ENCODE data around the gene ADPRS. TPM values are rescaled to one million over a fixed set of nuclear protein-coding genes. Genes with fewer than 3 reads are reported as not detected.

The ADPRS gene, protein sequence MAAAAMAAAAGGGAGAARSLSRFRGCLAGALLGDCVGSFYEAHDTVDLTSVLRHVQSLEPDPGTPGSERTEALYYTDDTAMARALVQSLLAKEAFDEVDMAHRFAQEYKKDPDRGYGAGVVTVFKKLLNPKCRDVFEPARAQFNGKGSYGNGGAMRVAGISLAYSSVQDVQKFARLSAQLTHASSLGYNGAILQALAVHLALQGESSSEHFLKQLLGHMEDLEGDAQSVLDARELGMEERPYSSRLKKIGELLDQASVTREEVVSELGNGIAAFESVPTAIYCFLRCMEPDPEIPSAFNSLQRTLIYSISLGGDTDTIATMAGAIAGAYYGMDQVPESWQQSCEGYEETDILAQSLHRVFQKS
- total RNA-seq: 32.9 and 33.9 TPM in 2 replicates
- polyA plus RNA-seq: 48.1 and 52.8 TPM in 2 replicates
- polyA plus RNA-seq (2011; cell fraction: cytosol; rRNA removed): 41.5 and 41.6 TPM in 2 replicates
- polyA plus RNA-seq (2011; cell fraction: nucleus; rRNA removed): 21.3 and 23.2 TPM in 2 replicates
- polyA plus RNA-seq (2012): 23.1 and 23.9 TPM in 2 replicates
- 23.3 and 27.1 TPM in 2 replicates for polyA minus RNA-seq
- 14.5 TPM for polyA minus RNA-seq (2011; cell fraction: cytosol; rRNA and poly(A)+ RNA removed)
- 6.2 and 6.6 TPM in 2 replicates for polyA minus RNA-seq (2011; cell fraction: nucleus; rRNA and poly(A)+ RNA removed)
- Bru-seq, nascent RNA: percentile 72 among the genes with signal in this experiment
- percentile 71 among the genes with signal in this experiment for BruChase-seq, experiment 1, labeled RNA remaining after a 6-hour chase
- BruChase-seq, experiment 2, labeled RNA remaining after a 2-hour chase: percentile 80 among the genes with signal in this experiment
- long read RNA-seq, transcript ADPRHL2-201 (6 exons, 1,668 nt): major isoform, 146 of 159 reads
- long read RNA-seq, partial matches to known transcripts: 3 of 159 reads
- long read RNA-seq, other reads (novel, unspliced or antisense): 10 of 159 reads

DNA sequence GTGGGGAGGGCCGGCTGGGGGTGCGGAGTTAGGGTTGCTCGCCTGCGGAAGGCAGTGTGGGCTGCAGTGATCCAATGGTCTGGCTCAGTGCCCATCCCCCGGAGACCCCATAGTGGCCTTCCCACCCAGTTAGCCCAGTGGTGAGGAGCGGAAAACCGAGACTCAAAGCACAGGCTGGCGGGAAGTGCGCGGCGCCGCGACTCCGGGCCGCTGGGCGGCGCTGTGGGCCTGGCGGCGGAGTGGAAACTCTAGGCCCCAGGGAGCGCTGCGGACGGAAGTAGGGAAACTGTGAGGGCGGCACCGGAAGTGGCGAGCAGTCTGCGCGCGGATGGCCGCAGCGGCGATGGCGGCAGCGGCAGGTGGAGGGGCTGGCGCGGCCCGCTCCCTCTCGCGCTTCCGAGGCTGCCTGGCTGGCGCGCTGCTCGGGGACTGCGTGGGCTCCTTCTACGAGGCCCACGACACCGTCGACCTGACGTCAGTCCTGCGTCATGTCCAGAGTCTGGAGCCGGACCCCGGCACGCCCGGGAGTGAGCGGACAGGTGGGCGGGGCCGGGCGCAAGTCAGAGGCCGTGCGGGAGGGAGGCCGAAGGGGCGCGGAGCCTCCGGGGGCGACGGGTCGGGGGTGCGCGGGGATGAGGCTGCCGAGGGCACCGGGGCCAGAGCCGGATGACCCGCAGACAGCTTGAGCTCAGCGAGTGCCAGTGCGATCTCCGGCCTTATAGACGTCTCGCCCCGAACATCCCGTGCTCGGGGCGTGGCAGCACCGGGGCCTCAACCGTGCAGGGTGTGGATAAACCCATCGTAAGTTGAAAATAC lies at the start of gene ADPRS:
ADPRS (plus strand) TSS at position 316 of the 816 bp plus-strand sequence; CDS start at position 329, 13 bp downstream.
- TF ChIP-seq POLR2A (IDR thresholded peaks at IDR 0.05; ENCODE audit: low read depth, low read length) (peak; percentile 95), FOS (IDR thresholded peaks at IDR 0.05; ENCODE audit: borderline replicate concordance, insufficient read depth, low read length) (no peak), POLR2AphosphoS5 (IDR thresholded peaks at IDR 0.05; ENCODE audit: insufficient read depth, low read depth, low read length) (peak; percentile 98), JUN (IDR thresholded peaks at IDR 0.05; ENCODE audit: borderline replicate concordance, insufficient read depth, insufficient read length, low read depth) (no peak), EZH2 (IDR thresholded peaks at IDR 0.05; ENCODE audit: borderline replicate concordance, low read depth, low read length, severe bottlenecking) (no peak), MYC (IDR thresholded peaks at IDR 0.05; ENCODE audit: low read depth, low read length) (peak; percentile 63), GATA2 (IDR thresholded peaks at IDR 0.05; ENCODE audit: insufficient read depth, insufficient read length, low read depth, low read length) (no peak)
- TF ChIP-seq, protein P1, sequence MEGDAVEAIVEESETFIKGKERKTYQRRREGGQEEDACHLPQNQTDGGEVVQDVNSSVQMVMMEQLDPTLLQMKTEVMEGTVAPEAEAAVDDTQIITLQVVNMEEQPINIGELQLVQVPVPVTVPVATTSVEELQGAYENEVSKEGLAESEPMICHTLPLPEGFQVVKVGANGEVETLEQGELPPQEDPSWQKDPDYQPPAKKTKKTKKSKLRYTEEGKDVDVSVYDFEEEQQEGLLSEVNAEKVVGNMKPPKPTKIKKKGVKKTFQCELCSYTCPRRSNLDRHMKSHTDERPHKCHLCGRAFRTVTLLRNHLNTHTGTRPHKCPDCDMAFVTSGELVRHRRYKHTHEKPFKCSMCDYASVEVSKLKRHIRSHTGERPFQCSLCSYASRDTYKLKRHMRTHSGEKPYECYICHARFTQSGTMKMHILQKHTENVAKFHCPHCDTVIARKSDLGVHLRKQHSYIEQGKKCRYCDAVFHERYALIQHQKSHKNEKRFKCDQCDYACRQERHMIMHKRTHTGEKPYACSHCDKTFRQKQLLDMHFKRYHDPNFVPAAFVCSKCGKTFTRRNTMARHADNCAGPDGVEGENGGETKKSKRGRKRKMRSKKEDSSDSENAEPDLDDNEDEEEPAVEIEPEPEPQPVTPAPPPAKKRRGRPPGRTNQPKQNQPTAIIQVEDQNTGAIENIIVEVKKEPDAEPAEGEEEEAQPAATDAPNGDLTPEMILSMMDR (IDR thresholded peaks at IDR 0.05; ENCODE audit: extremely low read depth in 1 of 2, insufficient read depth in 1 of 2, low read depth in 1 of 2, low read length in 2 of 2): peak; percentile 98 to 100
- TF ChIP-seq, protein P2, sequence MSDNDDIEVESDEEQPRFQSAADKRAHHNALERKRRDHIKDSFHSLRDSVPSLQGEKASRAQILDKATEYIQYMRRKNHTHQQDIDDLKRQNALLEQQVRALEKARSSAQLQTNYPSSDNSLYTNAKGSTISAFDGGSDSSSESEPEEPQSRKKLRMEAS (IDR thresholded peaks at IDR 0.05; ENCODE audit: insufficient read depth, insufficient read length): no peak
- H3K4me2 ChIP-seq (ENCODE audit: insufficient read depth, low read length): peak within 1 kb of the TSS; percentile 86
- H3K27me3 ChIP-seq (ENCODE audit: control insufficient read depth in 2 of 2, insufficient read depth in 2 of 2, low read length in 2 of 2): no peaks in the 10 kb centered on the region
- H4K20me1 ChIP-seq (replicated peaks; ENCODE audit: control insufficient read depth, extremely low read depth, insufficient read depth, low read length): no peaks in the 10 kb centered on the region
- H3K36me3 ChIP-seq (ENCODE audit: control insufficient read depth in 2 of 2, extremely low read depth in 1 of 2, insufficient read depth in 2 of 2, low read length in 2 of 2): peaks cover 14 to 28% of the 10 kb centered on the region in 2 experiments
- CTCF ChIA-PET: no interaction called here
- H3K9ac ChIP-seq (replicated peaks; ENCODE audit: extremely low read depth, insufficient read depth, low read length): peak within 1 kb of the TSS; percentile 73
- POLR2A ChIA-PET: no interaction called here
- no peaks in the 10 kb centered on the region for H3K9me1 ChIP-seq (replicated peaks; ENCODE audit: control insufficient read depth, extremely low read depth, insufficient read depth, low read length)
- dilution Hi-C loops (cut with MboI; ENCODE audit: extremely low pct_ligation_motif_present, low sequenced_read_pairs) (no loop called here), intact Hi-C loops (cut with micrococcal nuclease) (loop anchor here (1.0 kb wide), 2 partner anchors 157 to 205 kb away; partner anchors contain the start of genes AGO1 and AGO3)
- H2AFZ ChIP-seq (ENCODE audit: low read depth, low read length): peak within 1 kb of the TSS; percentile 94
- peaks cover 8% of the 10 kb centered on the region for H3K4me1 ChIP-seq (ENCODE audit: control insufficient read depth, extremely low read depth, insufficient read depth, low read length)
- DNase-seq (ENCODE audit: low read depth, low spot score) (peak; percentile 91), FAIRE-seq (peak; percentile 82)
- H3K9me3 ChIP-seq (replicated peaks; ENCODE audit: control insufficient read depth, insufficient read depth, low read length): no peaks in the 10 kb centered on the region
- peaks cover 22% of the 10 kb centered on the region for H3K79me2 ChIP-seq (ENCODE audit: control insufficient read depth, insufficient read depth, low read length)
- H3K4me3 ChIP-seq (replicated peaks in 1 of 3; ENCODE audit: insufficient read depth in 1 of 3, low read depth in 1 of 3, low read length in 3 of 3): peak within 1 kb of the TSS; percentile 68 to 96 (median 83)
- peak within 1 kb of the TSS; percentile 35 for H3K27ac ChIP-seq (ENCODE audit: insufficient read depth, low read depth, low read length)
- no TSS peak for BruUV-seq (replicated peaks)

Measured in endothelial cell of umbilical vein (primary cell).